WTC11 (cell line): ENCODE results near the gene MLYCD. TPM values are rescaled to one million over a fixed set of nuclear protein-coding genes. Genes with fewer than 3 reads are reported as not detected.
"Not testable (repeated sequence)": the region's sequence is repeated elsewhere in the genome, so short reads cannot be mapped to it uniquely, and the experiment has no call there.

Experiments used
- ATAC-seq: fragments of 200-7000 bp; cut with Tn5 transposase; 2 replicates; pipeline ENCODE4 v1.10.0; 2021; ENCODE audit warnings: mild to moderate bottlenecking, moderate library complexity
- CTCF ChIA-PET: fragments of 300-600 bp; sonication (Branson Sonifier 250); formaldehyde crosslinking; loops from one replicate; lab custom pipeline; 2021; ENCODE audit warnings: antibody characterized with exemption; lab: Charles Lee
- POLR2A ChIA-PET: fragments of 350-600 bp; sonication (Branson Sonifier 250); formaldehyde crosslinking; loops from one replicate; lab custom pipeline; 2021; ENCODE audit warnings: antibody characterized with exemption; lab: Charles Lee
- DNase-seq: peaks from one replicate; pipeline ENCODE4 v3.0.0; 2021; ENCODE audit warnings: low spot score
- H3K27ac Mint-ChIP-seq: 2 replicates; pipeline ENCODE4 v1.8.0; 2021; ENCODE audit warnings: mixed read lengths
- H3K27me3 Mint-ChIP-seq: 2 replicates; pipeline ENCODE4 v1.8.0; 2021; ENCODE audit warnings: low read depth, mild to moderate bottlenecking, moderate library complexity, mixed read lengths
- H3K36me3 Mint-ChIP-seq: 2 replicates; pipeline ENCODE4 v1.8.0; 2021; ENCODE audit warnings: mixed read lengths
- H3K4me1 Mint-ChIP-seq: 2 replicates; pipeline ENCODE4 v1.8.0; 2022; ENCODE audit warnings: mixed read lengths
- H3K4me3 Mint-ChIP-seq: 2 replicates; pipeline ENCODE4 v1.8.0; 2021; ENCODE audit warnings: mild to moderate bottlenecking, moderate library complexity, mixed read lengths
- H3K9me3 Mint-ChIP-seq: 2 replicates; pipeline ENCODE4 v1.8.0; 2021; ENCODE audit warnings: mixed read lengths
- CREB1 ChIP-seq: sonication (generic); formaldehyde crosslinking; IDR thresholded peaks from 2 replicates; pipeline ENCODE4 v1.8.0; 2023; ENCODE audit warnings: mild to moderate bottlenecking, missing genetic modification reagents
- ESRRA ChIP-seq: sonication (generic); formaldehyde crosslinking; IDR thresholded peaks from 2 replicates; pipeline ENCODE4 v1.8.1; 2022; ENCODE audit warnings: mild to moderate bottlenecking, missing genetic modification reagents, borderline replicate concordance
- ETV6 ChIP-seq: sonication (generic); formaldehyde crosslinking; IDR thresholded peaks from 2 replicates; pipeline ENCODE4 v1.8.1; 2022; ENCODE audit warnings: mild to moderate bottlenecking, missing genetic modification reagents
- FOXJ3 ChIP-seq: sonication (generic); formaldehyde crosslinking; IDR thresholded peaks from 2 replicates; pipeline ENCODE4 v1.9.0; 2021; ENCODE audit warnings: missing genetic modification reagents, mild to moderate bottlenecking, borderline replicate concordance
- FOXP1 ChIP-seq: sonication (generic); formaldehyde crosslinking; IDR thresholded peaks from 2 replicates; pipeline ENCODE4 v1.8.0; 2022; ENCODE audit warnings: missing genetic modification reagents, mild to moderate bottlenecking, moderate library complexity, borderline replicate concordance
- GRHL2 ChIP-seq: fragments of 250-450 bp; sonication (Bioruptor Pico); IDR thresholded peaks from 2 replicates; pipeline ENCODE4 v1.8.0; 2022; ENCODE audit warnings: mild to moderate bottlenecking, moderate library complexity; ENCODE audit not compliant: insufficient replicate concordance, severe bottlenecking
- MXD4 ChIP-seq: fragments of 250-450 bp; sonication (Bioruptor Pico); IDR thresholded peaks from 2 replicates; pipeline ENCODE4 v1.8.0; 2021; ENCODE audit warnings: mild to moderate bottlenecking, moderate library complexity, borderline replicate concordance
- NFATC4 ChIP-seq: fragments of 250-450 bp; sonication (Bioruptor Pico); IDR thresholded peaks from 2 replicates; pipeline ENCODE4 v1.9.0; 2021; ENCODE audit warnings: mild to moderate bottlenecking
- NFE2L1 ChIP-seq: sonication (generic); formaldehyde crosslinking; IDR thresholded peaks from 2 replicates; pipeline ENCODE4 v1.8.1; 2023; ENCODE audit warnings: missing genetic modification reagents
- NFYB ChIP-seq: sonication (generic); formaldehyde crosslinking; conservative IDR thresholded peaks from 2 replicates; pipeline ENCODE4 v1.8.0; 2022; ENCODE audit warnings: low read depth, missing genetic modification reagents
- NR1H2 ChIP-seq: sonication (generic); formaldehyde crosslinking; IDR thresholded peaks from 2 replicates; pipeline ENCODE4 v1.9.0; 2021; ENCODE audit warnings: mild to moderate bottlenecking, moderate library complexity, missing genetic modification reagents
- OVOL2 ChIP-seq: fragments of 250-450 bp; sonication (Bioruptor Pico); IDR thresholded peaks from 2 replicates; pipeline ENCODE4 v1.9.0; 2021; ENCODE audit warnings: mild to moderate bottlenecking, borderline replicate concordance
- SOX15 ChIP-seq: fragments of 250-450 bp; sonication (Bioruptor Pico); IDR thresholded peaks from 2 replicates; pipeline ENCODE4 v1.9.0; 2021; ENCODE audit warnings: mild to moderate bottlenecking
- SP1 ChIP-seq: sonication (generic); formaldehyde crosslinking; conservative IDR thresholded peaks from 2 replicates; pipeline ENCODE4 v1.8.1; 2022; ENCODE audit warnings: missing genetic modification reagents
- TCF7 ChIP-seq: sonication (generic); formaldehyde crosslinking; IDR thresholded peaks from 2 replicates; pipeline ENCODE4 v1.8.0; 2022; ENCODE audit warnings: mild to moderate bottlenecking, low read depth, missing genetic modification reagents, moderate library complexity
- ZNF317 ChIP-seq: sonication (generic); formaldehyde crosslinking; IDR thresholded peaks from 2 replicates; pipeline ENCODE4 v1.8.1; 2023; ENCODE audit warnings: low read depth, mild to moderate bottlenecking, moderate library complexity, missing genetic modification reagents, borderline replicate concordance
- ZNF416 ChIP-seq: fragments of 250-450 bp; sonication (Bioruptor Pico); IDR thresholded peaks from 2 replicates; pipeline ENCODE4 v1.9.0; 2021; ENCODE audit warnings: mild to moderate bottlenecking, inconsistent platforms
- total RNA-seq: library from RNA; stranded (reverse); gene quantifications from 3 replicates; pipeline ENCODE4 v1.2.3, GENCODE V29; 2021
- TF ChIP-seq, protein P1 (sequence below): sonication (generic); formaldehyde crosslinking; IDR thresholded peaks from 2 replicates; pipeline ENCODE4 v1.8.0; 2022; ENCODE audit warnings: missing genetic modification reagents
- TF ChIP-seq, protein P2 (sequence below): sonication (generic); formaldehyde crosslinking; IDR thresholded peaks from 2 replicates; pipeline ENCODE4 v1.8.0; 2023; ENCODE audit warnings: missing genetic modification reagents
- TF ChIP-seq, protein P3 (sequence below): sonication (generic); formaldehyde crosslinking; IDR thresholded peaks from 2 replicates; pipeline ENCODE4 v1.8.1; 2023; ENCODE audit warnings: mild to moderate bottlenecking, missing genetic modification reagents
- TF ChIP-seq, protein P4 (sequence below): sonication (generic); formaldehyde crosslinking; IDR thresholded peaks from 2 replicates; pipeline ENCODE4 v1.8.0; 2022; ENCODE audit warnings: mild to moderate bottlenecking, missing genetic modification reagents
- TF ChIP-seq, protein P5 (sequence below): fragments of 250-450 bp; sonication (Bioruptor Pico); IDR thresholded peaks from 2 replicates; pipeline ENCODE4 v1.9.0; 2021; ENCODE audit warnings: mild to moderate bottlenecking, borderline replicate concordance

Gene MLYCD
- total RNA-seq, 1 experiment from 2014 or later: 6.3 TPM

DNA sequence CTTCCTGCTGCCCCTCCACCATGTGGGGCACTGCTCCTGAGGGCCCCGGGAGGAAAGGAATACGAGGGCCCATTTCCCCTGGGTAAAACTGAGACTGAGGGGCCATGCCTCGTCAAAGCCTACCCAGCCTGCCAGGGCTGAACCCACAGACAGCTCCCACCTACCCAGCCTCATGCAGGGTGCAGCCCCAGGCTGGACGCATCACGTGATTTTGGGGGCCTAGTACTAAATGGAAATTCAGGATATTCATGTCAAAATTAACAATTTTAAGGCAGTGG is 50.7 kb downstream of the MLYCD start:
- no peak for TF ChIP-seq NFYB
- TF ChIP-seq, protein P1, sequence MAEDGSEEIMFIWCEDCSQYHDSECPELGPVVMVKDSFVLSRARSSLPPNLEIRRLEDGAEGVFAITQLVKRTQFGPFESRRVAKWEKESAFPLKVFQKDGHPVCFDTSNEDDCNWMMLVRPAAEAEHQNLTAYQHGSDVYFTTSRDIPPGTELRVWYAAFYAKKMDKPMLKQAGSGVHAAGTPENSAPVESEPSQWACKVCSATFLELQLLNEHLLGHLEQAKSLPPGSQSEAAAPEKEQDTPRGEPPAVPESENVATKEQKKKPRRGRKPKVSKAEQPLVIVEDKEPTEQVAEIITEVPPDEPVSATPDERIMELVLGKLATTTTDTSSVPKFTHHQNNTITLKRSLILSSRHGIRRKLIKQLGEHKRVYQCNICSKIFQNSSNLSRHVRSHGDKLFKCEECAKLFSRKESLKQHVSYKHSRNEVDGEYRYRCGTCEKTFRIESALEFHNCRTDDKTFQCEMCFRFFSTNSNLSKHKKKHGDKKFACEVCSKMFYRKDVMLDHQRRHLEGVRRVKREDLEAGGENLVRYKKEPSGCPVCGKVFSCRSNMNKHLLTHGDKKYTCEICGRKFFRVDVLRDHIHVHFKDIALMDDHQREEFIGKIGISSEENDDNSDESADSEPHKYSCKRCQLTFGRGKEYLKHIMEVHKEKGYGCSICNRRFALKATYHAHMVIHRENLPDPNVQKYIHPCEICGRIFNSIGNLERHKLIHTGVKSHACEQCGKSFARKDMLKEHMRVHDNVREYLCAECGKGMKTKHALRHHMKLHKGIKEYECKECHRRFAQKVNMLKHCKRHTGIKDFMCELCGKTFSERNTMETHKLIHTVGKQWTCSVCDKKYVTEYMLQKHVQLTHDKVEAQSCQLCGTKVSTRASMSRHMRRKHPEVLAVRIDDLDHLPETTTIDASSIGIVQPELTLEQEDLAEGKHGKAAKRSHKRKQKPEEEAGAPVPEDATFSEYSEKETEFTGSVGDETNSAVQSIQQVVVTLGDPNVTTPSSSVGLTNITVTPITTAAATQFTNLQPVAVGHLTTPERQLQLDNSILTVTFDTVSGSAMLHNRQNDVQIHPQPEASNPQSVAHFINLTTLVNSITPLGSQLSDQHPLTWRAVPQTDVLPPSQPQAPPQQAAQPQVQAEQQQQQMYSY: no peak
- TF ChIP-seq NR1H2 (CRISPR knock-in tag): no peak
- TF ChIP-seq ZNF416 (CRISPR knock-in tag): no peak
- no peak for TF ChIP-seq NFE2L1 (CRISPR knock-in tag)
- no peak for TF ChIP-seq ETV6 (CRISPR knock-in tag)
- TF ChIP-seq, protein P2, sequence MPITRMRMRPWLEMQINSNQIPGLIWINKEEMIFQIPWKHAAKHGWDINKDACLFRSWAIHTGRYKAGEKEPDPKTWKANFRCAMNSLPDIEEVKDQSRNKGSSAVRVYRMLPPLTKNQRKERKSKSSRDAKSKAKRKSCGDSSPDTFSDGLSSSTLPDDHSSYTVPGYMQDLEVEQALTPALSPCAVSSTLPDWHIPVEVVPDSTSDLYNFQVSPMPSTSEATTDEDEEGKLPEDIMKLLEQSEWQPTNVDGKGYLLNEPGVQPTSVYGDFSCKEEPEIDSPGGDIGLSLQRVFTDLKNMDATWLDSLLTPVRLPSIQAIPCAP (CRISPR knock-in tag): no peak
- no peak for TF ChIP-seq FOXJ3 (CRISPR knock-in tag)
- ATAC-seq (no peak), DNase-seq (no peak)
- Mint-ChIP-seq H3K36me3 (no peaks in the 10 kb centered on the region), H3K9me3 (peaks cover 5% of the 10 kb centered on the region; the same call in 1 of the 2 replicates), H3K4me3 (no peak overlapping the region), H3K4me1 (peaks cover 8% of the 10 kb centered on the region), H3K27me3 (no peaks in the 10 kb centered on the region), H3K27ac (no peak overlapping the region)
- POLR2A ChIA-PET: no interaction called here
- CTCF ChIA-PET: no interaction called here

DNA sequence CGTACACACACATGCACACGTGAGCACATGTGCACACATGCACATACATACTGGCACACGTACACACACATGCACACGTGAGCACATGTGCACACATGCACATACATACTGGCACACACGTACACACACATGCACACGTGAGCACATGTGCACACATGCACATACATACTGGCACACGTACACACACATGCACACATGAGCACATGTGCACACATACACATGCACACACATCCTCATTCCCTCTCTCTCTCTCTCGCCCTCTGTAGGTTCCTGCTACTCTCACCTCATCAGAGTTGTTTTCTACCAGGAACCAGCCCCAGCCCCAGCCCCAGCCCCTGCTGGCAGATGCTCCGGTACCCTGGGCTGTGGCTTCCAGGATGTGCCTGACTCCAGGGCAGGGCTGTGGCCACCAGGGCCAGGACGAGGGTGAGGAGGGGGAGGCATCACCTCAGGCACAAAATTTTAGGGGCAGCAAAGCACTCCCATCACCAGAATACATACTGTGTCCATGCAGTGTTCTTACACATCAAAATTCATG is 52.0 kb downstream of the MLYCD start:
- ATAC-seq: peak; percentile 32
- not testable (repeated sequence) for H3K27ac Mint-ChIP-seq

DNA sequence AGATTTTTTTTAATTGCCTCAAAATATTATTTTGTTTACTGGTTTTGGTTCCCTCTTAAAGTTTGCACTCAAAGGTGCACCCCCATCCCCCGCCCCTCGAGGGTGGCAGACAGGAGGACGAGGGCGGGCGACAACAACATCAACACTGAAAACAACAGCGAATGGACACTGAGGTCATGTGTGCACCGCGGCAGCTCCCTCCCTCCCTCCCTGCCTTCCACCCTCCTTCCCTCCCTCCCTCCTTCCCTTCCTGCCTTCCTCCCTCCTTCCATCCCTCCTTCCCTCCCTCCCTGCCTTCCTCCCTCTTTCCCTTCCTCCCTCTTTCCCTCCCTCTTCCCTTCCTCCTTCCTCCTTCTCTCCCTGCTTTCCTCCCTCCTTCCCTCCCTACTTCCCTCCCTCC is 52.6 kb downstream of the MLYCD start:
- Mint-ChIP-seq H3K4me3 (no peak overlapping the region), H3K4me1 (peaks cover 8% of the 10 kb centered on the region), H3K27ac (no peak overlapping the region), H3K9me3 (peaks cover 5% of the 10 kb centered on the region; the same call in 1 of the 2 replicates), H3K36me3 (no peaks in the 10 kb centered on the region), H3K27me3 (no peaks in the 10 kb centered on the region)
- ChIA-PET CTCF (no interaction called here), POLR2A (no interaction called here)
- DNase-seq (no peak), ATAC-seq (no peak)
- no peak for TF ChIP-seq NFYB
- no peak for TF ChIP-seq NFE2L1 (CRISPR knock-in tag)
- no peak for TF ChIP-seq ETV6 (CRISPR knock-in tag)
- no peak for TF ChIP-seq ESRRA
- no peak for TF ChIP-seq NFATC4 (CRISPR knock-in tag)
- TF ChIP-seq, protein P3, sequence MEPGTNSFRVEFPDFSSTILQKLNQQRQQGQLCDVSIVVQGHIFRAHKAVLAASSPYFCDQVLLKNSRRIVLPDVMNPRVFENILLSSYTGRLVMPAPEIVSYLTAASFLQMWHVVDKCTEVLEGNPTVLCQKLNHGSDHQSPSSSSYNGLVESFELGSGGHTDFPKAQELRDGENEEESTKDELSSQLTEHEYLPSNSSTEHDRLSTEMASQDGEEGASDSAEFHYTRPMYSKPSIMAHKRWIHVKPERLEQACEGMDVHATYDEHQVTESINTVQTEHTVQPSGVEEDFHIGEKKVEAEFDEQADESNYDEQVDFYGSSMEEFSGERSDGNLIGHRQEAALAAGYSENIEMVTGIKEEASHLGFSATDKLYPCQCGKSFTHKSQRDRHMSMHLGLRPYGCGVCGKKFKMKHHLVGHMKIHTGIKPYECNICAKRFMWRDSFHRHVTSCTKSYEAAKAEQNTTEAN: no peak
- TF ChIP-seq, protein P4, sequence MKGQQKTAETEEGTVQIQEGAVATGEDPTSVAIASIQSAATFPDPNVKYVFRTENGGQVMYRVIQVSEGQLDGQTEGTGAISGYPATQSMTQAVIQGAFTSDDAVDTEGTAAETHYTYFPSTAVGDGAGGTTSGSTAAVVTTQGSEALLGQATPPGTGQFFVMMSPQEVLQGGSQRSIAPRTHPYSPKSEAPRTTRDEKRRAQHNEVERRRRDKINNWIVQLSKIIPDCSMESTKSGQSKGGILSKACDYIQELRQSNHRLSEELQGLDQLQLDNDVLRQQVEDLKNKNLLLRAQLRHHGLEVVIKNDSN (CRISPR knock-in tag): no peak
- TF ChIP-seq CREB1: no peak
- TF ChIP-seq ZNF317 (CRISPR knock-in tag): no peak
- TF ChIP-seq FOXP1: no peak
- no peak for TF ChIP-seq OVOL2 (CRISPR knock-in tag)
- no peak for TF ChIP-seq MXD4 (CRISPR knock-in tag)
- no peak for TF ChIP-seq TCF7 (CRISPR knock-in tag)
- TF ChIP-seq SOX15: no peak
- TF ChIP-seq SP1 (CRISPR knock-in tag): no peak
- TF ChIP-seq, protein P5, sequence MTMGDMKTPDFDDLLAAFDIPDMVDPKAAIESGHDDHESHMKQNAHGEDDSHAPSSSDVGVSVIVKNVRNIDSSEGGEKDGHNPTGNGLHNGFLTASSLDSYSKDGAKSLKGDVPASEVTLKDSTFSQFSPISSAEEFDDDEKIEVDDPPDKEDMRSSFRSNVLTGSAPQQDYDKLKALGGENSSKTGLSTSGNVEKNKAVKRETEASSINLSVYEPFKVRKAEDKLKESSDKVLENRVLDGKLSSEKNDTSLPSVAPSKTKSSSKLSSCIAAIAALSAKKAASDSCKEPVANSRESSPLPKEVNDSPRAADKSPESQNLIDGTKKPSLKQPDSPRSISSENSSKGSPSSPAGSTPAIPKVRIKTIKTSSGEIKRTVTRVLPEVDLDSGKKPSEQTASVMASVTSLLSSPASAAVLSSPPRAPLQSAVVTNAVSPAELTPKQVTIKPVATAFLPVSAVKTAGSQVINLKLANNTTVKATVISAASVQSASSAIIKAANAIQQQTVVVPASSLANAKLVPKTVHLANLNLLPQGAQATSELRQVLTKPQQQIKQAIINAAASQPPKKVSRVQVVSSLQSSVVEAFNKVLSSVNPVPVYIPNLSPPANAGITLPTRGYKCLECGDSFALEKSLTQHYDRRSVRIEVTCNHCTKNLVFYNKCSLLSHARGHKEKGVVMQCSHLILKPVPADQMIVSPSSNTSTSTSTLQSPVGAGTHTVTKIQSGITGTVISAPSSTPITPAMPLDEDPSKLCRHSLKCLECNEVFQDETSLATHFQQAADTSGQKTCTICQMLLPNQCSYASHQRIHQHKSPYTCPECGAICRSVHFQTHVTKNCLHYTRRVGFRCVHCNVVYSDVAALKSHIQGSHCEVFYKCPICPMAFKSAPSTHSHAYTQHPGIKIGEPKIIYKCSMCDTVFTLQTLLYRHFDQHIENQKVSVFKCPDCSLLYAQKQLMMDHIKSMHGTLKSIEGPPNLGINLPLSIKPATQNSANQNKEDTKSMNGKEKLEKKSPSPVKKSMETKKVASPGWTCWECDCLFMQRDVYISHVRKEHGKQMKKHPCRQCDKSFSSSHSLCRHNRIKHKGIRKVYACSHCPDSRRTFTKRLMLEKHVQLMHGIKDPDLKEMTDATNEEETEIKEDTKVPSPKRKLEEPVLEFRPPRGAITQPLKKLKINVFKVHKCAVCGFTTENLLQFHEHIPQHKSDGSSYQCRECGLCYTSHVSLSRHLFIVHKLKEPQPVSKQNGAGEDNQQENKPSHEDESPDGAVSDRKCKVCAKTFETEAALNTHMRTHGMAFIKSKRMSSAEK (CRISPR knock-in tag): no peak
- TF ChIP-seq NR1H2 (CRISPR knock-in tag): no peak
- TF ChIP-seq GRHL2 (CRISPR knock-in tag): no peak

More for the DNA sequence above, 52.0 kb downstream of the MLYCD start:
- H3K36me3 Mint-ChIP-seq, H3K9me3 Mint-ChIP-seq, DNase-seq, H3K4me1 Mint-ChIP-seq, H3K27me3 Mint-ChIP-seq, H3K4me3 Mint-ChIP-seq, CTCF ChIA-PET, POLR2A ChIA-PET: not testable (repeated sequence)
